Astrocyte of the hippocampus (primary cell): ENCODE measurements around the gene PCDHGA10.
A peak's percentile ranks its signal among the peaks of the same experiment; 100 is the strongest.
"Not testable (repeated sequence)": the region's sequence is repeated elsewhere in the genome, so short reads cannot be mapped to it uniquely, and the experiment has no call there.

Source experiments
- DNase-seq: peaks from one replicate; pipeline ENCODE4 v3.0.0; 2011; ENCODE audit warnings: low read depth, low spot score

PCDHGA10 gene

GRCh38 chr5:141392429-141393198, 20.2 kb upstream of the PCDHGA10 start, which contains the start of gene PCDHGA8:
Gene PCDHGA8, plus strand, starts transcription at chr5:141392633. Its CDS starts 181 bp downstream, at chr5:141392814.
- no peak for DNase-seq

DNA sequence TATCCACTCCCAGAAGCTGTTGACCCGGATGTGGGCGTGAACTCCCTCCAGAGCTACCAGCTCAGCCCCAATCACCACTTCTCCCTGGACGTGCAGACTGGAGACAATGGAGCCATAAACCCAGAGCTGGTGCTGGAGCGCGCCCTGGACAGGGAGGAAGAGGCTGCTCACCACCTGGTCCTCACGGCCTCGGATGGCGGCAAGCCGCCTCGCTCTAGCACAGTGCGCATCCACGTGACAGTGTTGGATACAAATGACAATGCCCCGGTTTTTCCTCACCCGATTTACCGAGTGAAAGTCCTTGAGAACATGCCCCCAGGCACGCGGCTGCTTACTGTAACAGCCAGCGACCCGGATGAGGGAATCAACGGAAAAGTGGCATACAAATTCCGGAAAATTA, 19.5 kb upstream of the PCDHGA10 start:
- DNase-seq = no peak

GRCh38 chr5:141394401-141395187, 18.2 kb upstream of the PCDHGA10 start:
- not testable (repeated sequence) for DNase-seq

GRCh38 chr5:141397756-141398551, 14.8 kb upstream of the PCDHGA10 start, which contains the start of gene PCDHGB5:
Gene PCDHGB5, plus strand, starts transcription at chr5:141397947. Its CDS starts 181 bp downstream, at chr5:141398128.
- DNase-seq = peak; percentile 66

DNA sequence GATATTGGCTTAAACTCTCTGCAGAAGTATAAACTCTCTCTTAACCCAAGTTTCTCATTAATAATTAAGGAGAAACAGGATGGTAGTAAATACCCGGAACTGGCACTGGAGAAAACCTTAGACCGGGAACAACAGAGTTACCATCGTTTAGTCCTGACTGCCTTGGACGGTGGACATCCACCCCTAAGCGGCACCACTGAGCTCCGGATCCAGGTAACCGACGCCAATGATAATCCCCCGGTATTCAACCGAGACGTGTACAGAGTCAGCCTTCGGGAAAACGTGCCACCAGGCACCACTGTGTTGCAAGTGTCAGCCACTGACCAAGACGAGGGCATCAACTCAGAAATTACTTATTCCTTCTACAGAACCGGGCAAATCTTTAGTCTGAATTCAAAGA, 14.2 kb upstream of the PCDHGA10 start:
- no peak for DNase-seq

- DNase-seq = no peak
Observed at GRCh38 chr5:141399555-141400258, 13.1 kb upstream of the PCDHGA10 start.

- peak; percentile 18 for DNase-seq
Observed at GRCh38 chr5:141402553-141403243, 10.1 kb upstream of the PCDHGA10 start, which contains the start of gene PCDHGA9. Gene PCDHGA9, plus strand, starts transcription at chr5:141402778. Its CDS starts 175 bp downstream, at chr5:141402953.

DNA sequence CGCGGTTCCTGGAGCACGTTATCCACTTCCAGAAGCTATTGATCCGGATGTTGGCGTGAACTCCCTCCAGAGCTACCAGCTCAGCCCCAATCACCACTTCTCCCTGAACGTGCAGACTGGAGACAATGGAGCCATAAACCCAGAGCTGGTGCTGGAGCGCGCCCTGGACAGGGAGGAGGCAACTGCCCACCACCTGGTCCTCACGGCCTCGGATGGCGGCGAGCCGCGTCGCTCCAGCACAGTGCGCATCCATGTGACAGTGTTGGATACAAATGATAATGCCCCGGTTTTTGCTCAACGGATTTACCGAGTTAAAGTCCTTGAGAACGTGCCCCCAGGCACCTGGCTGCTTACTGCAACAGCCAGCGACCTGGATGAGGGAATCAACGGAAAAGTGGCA, 9.4 kb upstream of the PCDHGA10 start:
- no peak for DNase-seq

GRCh38 chr5:141407790-141408505, 4.8 kb upstream of the PCDHGA10 start, which contains the start of gene PCDHGB6:
Gene PCDHGB6, plus strand, starts transcription at chr5:141408021. Its CDS starts 182 bp downstream, at chr5:141408203.
- peak; percentile 62 for DNase-seq

DNA sequence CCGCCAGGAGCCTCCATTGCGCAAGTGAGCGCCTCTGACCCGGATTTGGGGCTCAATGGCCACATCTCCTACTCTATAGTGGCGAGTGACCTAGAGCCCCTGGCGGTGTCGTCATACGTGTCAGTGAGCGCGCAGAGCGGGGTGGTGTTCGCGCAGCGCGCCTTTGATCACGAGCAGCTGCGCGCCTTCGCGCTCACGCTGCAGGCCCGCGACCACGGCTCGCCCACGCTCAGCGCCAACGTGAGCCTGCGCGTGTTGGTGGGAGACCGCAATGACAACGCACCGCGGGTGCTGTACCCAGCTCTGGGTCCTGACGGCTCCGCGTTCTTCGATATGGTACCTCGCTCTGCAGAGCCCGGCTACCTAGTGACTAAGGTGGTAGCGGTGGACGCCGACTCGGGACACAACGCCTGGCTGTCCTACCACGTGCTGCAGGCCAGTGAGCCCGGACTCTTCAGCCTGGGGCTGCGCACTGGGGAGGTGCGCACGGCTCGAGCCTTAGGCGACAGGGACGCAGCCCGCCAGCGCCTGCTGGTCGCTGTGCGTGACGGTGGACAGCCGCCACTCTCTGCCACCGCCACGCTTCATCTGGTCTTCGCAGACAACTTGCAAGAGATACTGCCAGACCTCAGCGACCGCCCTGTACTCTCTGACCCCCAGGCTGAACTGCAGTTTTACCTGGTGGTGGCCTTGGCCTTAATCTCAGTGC, 3.0 kb upstream of the PCDHGA10 start:
- no peak for DNase-seq

GRCh38 chr5:141411575-141411974, 1.2 kb upstream of the PCDHGA10 start:
- no peak for DNase-seq

- DNase-seq = no peak
Observed at GRCh38 chr5:141413540-141414069, 818 bp downstream of the PCDHGA10 start.

DNA sequence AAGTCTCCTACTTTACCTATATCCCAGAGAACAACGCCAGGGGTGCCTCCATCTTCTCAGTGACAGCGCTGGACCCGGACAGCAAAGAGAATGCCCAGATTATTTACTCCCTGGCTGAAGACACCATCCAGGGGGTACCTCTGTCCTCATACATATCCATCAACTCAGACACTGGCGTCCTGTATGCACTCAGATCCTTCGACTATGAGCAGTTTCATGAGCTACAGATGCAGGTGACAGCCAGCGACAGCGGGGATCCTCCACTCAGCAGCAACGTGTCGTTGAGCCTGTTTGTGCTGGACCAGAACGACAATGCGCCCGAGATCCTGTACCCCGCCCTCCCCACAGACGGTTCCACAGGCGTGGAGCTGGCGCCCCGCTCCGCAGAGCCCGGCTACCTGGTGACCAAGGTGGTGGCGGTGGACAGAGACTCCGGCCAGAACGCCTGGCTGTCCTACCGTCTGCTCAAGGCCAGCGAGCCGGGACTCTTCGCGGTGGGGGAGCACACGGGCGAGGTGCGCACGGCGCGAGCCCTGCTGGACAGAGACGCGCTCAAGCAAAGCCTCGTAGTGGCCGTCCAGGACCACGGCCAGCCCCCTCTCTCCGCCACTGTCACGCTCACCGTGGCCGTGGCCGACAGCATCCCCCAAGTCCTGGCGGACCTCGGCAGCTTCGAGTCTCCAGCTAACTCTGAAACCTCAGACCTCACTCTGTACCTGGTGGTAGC, 1.9 kb downstream of the PCDHGA10 start:
- DNase-seq = not testable (repeated sequence)

DNA sequence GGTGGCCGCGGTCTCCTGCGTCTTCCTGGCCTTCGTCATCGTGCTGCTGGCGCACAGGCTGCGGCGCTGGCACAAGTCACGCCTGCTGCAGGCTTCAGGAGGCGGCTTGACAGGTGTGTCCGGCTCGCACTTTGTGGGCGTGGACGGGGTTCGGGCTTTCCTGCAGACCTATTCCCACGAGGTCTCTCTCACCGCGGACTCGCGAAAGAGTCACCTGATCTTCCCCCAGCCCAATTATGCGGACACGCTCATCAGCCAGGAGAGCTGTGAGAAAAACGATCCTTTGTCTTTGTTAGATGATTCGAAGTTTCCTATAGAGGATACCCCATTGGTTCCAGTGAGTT, 2.5 kb downstream of the PCDHGA10 start:
- not testable (repeated sequence) for DNase-seq

DNA sequence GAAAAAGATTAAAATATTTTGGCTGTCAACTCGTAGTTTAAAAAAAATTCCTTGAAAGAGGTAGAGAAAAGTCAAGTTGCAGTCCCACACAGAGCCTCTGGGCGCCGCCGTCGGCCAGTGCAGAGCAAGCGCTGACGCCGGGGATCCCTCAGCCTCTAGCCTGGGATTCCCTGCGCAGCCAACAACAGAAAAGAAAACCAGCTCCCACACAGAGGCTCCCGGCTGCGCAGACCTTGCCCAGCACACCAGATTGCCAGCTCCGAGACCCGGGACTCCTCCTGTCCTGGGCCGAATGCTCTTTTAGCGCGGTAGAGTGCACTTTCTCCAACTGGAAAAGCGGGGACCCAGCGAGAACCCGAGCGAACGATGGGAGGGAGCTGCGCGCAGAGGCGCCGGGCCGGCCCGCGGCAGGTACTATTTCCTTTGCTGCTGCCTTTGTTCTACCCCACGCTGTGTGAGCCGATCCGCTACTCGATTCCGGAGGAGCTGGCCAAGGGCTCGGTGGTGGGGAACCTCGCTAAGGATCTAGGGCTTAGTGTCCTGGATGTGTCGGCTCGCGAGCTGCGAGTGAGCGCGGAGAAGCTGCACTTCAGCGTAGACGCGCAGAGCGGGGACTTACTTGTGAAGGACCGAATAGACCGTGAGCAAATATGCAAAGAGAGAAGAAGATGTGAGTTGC, 4.8 kb downstream of the PCDHGA10 start, which contains the start of gene PCDHGB7:
Gene PCDHGB7 (plus strand): TSS at position 184 of the 679 bp plus-strand sequence. CDS start 183 bp downstream, at position 367.
- DNase-seq = peak; percentile 91

DNA sequence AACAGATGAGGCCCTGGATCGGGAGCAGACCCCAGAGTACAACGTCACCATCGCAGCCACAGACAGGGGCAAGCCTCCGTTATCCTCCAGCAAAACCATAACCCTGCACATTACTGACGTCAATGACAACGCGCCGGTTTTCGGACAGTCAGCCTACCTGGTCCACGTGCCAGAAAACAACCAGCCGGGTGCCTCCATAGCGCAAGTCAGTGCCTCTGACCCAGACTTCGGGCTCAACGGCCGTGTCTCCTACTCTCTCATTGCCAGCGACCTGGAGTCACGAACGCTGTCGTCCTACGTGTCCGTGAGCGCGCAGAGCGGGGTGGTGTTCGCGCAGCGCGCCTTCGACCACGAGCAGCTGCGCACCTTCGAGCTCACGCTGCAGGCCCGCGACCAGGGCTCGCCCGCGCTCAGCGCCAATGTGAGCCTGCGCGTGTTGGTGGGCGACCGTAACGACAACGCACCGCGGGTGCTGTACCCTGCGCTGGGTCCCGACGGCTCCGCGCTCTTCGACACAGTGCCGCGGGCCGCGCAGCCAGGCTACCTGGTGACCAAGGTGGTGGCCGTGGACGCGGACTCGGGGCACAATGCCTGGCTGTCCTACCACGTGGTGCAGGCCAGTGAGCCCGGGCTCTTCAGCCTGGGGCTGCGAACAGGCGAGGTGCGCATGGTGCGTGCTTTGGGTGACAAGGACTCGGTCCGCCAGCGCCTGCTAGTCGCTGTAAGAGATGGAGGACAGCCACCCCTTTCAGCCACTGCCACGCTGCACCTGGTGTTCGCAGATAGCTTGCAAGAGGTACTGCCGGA, 6.5 kb downstream of the PCDHGA10 start:
- DNase-seq = no peak
